DMS 273 treated with DMSO at 0.1 percent for 48 hours (cell line): ENCODE results near the gene HSPA12A.
"Not testable (repeated sequence)": the region's sequence is repeated elsewhere in the genome, so short reads cannot be mapped to it uniquely, and the experiment has no call there.

Source experiments
- DNase-seq: peaks from one replicate; lab custom pipeline; 2025; lab: John Stamatoyannopoulos, UW

The HSPA12A gene

GRCh38 chr10:116716381-116716780, 26.0 kb downstream of the HSPA12A start:
- no peak for DNase-seq

GRCh38 chr10:116715839-116716377, 26.5 kb downstream of the HSPA12A start:
- DNase-seq: no peak

- no peak for DNase-seq
Observed at GRCh38 chr10:116715341-116715740, 27.0 kb downstream of the HSPA12A start.

- no peak for DNase-seq
Observed at GRCh38 chr10:116713846-116714245, 28.5 kb downstream of the HSPA12A start.

- DNase-seq: no peak
Observed at GRCh38 chr10:116712989-116713543, 29.3 kb downstream of the HSPA12A start.

- DNase-seq: no peak
Observed at GRCh38 chr10:116712519-116712918, 29.8 kb downstream of the HSPA12A start.

- not testable (repeated sequence) for DNase-seq
Observed at GRCh38 chr10:116711803-116712202, 30.6 kb downstream of the HSPA12A start.

GRCh38 chr10:116710076-116710475, 32.3 kb downstream of the HSPA12A start:
- DNase-seq: peak; percentile 94

- no peak for DNase-seq
Observed at GRCh38 chr10:116708877-116709276, 33.5 kb downstream of the HSPA12A start.

- DNase-seq: no peak
Observed at GRCh38 chr10:116708391-116708821, 34.0 kb downstream of the HSPA12A start.

- DNase-seq: no peak
Observed at GRCh38 chr10:116707981-116708380, 34.4 kb downstream of the HSPA12A start.

- DNase-seq: no peak
Observed at GRCh38 chr10:116706281-116706680, 36.1 kb downstream of the HSPA12A start.

GRCh38 chr10:116705498-116705897, 36.9 kb downstream of the HSPA12A start:
- no peak for DNase-seq

GRCh38 chr10:116704926-116705325, 37.4 kb downstream of the HSPA12A start:
- no peak for DNase-seq

GRCh38 chr10:116702165-116702564, 40.2 kb downstream of the HSPA12A start:
- no peak for DNase-seq

- DNase-seq: peak; percentile 74
Observed at GRCh38 chr10:116699471-116700150, 42.8 kb downstream of the HSPA12A start.

GRCh38 chr10:116699049-116699448, 43.3 kb downstream of the HSPA12A start:
- DNase-seq: no peak

- no peak for DNase-seq
Observed at GRCh38 chr10:116698364-116698763, 44.0 kb downstream of the HSPA12A start.

GRCh38 chr10:116697816-116698215, 44.5 kb downstream of the HSPA12A start:
- DNase-seq: no peak

GRCh38 chr10:116696919-116697318, 45.4 kb downstream of the HSPA12A start:
- DNase-seq: no peak

GRCh38 chr10:116694927-116695268, 47.5 kb downstream of the HSPA12A start:
- DNase-seq: no peak

- DNase-seq: no peak
Observed at GRCh38 chr10:116694243-116694926, 48.0 kb downstream of the HSPA12A start.

GRCh38 chr10:116692225-116692624, 50.1 kb downstream of the HSPA12A start:
- DNase-seq: no peak
